NB4 (cell line): ENCODE results near the gene SNX8.

Experiments used
- CTCF ChIP-seq: IDR thresholded peaks from one replicate; pipeline ENCODE4 v1.5.1; 2012; ENCODE audit warnings: low read depth, low read length
- MYC ChIP-seq: IDR thresholded peaks from 2 replicates; pipeline ENCODE4 v1.6.1; 2011; ENCODE audit warnings: low read depth, low read length
- POLR2A ChIP-seq: IDR thresholded peaks from 2 replicates; pipeline ENCODE4 v1.6.1; 2011; ENCODE audit warnings: mild to moderate bottlenecking; ENCODE audit not compliant: insufficient read length; ENCODE audit errors: extremely low read depth

DNA sequence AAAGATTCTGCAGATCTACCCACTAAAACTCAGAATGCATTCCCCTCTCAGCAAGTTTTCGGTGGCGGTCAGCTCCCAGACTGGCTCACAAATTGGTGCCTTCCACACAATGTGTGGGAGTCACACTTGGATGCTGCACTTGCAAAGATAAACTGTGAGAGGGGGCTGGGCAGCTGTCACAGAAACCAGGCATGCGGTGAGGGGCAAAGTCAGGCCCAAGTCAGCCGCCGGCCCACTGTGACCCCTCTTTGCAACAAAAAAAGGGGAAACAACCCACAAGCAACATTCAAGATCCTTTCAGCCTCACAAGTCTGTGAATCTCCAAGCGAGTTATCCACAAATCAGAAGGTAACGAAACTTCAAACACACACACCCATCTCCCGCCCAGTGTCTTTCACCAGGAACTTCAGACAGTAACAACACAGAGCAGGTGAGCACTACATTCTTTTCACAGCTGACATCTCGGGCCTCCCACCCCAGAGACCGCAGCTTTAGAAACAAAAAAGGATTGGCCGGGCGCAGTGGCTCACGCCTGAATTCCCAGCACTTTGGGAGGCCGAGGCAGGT lies 32.0 kb downstream of the SNX8 start:
- TF ChIP-seq CTCF (no peak), MYC (no peak), POLR2A (no peak)
